Gastroesophageal sphincter (tissue), 4 donors: ENCODE results near the gene CDH13. TPM values are rescaled to one million over a fixed set of nuclear protein-coding genes. Genes with fewer than 3 reads are reported as not detected.

Experiments used
- ATAC-seq: fragments of 150-250 bp; one replicate; pipeline ENCODE4 v1.9.1; 2016; ENCODE audit warnings: mild to moderate bottlenecking, moderate library complexity
- H3K27ac ChIP-seq, 4 donors: fragments of 200-600 bp; sonication (generic) in 3 of 4; 1 replicate in 3 of 4; 2 replicates in 1 of 4; pipeline ENCODE4 v1.5.1; 2016 to 2019
- H3K27me3 ChIP-seq: fragments of 200-600 bp; sonication (generic); one replicate; pipeline ENCODE4 v1.5.1; 2019
- H3K36me3 ChIP-seq, 2 donors: fragments of 200-600 bp; sonication (generic); one replicate each; pipeline ENCODE4 v1.5.1; 2019; ENCODE audit warnings: control low read depth in 1 of 2
- H3K4me1 ChIP-seq, 3 donors: fragments of 200-600 bp; sonication (generic); 1 replicate in 2 of 3; 2 replicates in 1 of 3; pipeline ENCODE4 v1.5.1; 2016 to 2019; ENCODE audit warnings: control low read depth in 2 of 3
- H3K4me3 ChIP-seq, 2 donors: fragments of 200-600 bp; sonication (generic); one replicate each; pipeline ENCODE4 v1.5.1; 2019; ENCODE audit warnings: mild to moderate bottlenecking in 1 of 2, moderate library complexity in 1 of 2
- H3K9me3 ChIP-seq, 3 donors: fragments of 200-600 bp; sonication (generic); one replicate each; pipeline ENCODE4 v1.5.1; 2017 to 2019; ENCODE audit warnings: control low read depth in 2 of 3
- EP300 ChIP-seq: sonication (generic); formaldehyde crosslinking; IDR thresholded peaks from one replicate; pipeline ENCODE4 v1.6.1; 2017; ENCODE audit warnings: antibody characterized with exemption, mild to moderate bottlenecking
- POLR2A ChIP-seq, 2 donors: fragments of 450-650 bp; IDR thresholded peaks; one replicate each; pipeline ENCODE4 v1.6.1; 2017; ENCODE audit warnings: antibody characterized with exemption in 2 of 2, mild to moderate bottlenecking in 2 of 2, moderate library complexity in 1 of 2
- POLR2AphosphoS5 ChIP-seq: sonication (generic); formaldehyde crosslinking; IDR thresholded peaks from one replicate; pipeline ENCODE4 v1.6.1; 2017; ENCODE audit warnings: antibody characterized with exemption
- WGBS, 2 donors: methylation state at CpG; one replicate each; pipeline ENCODE4 v1.1.5; 2018; ENCODE audit warnings: low coverage in 1 of 2; 5-methylcytosine and 5-hydroxymethylcytosine counted together
- total RNA-seq, 4 donors: library from RNA; depleted of rRNA; stranded (reverse); fragments of >200 nt; gene quantifications; one replicate each; pipeline ENCODE4 v1.1.0, GENCODE V29; 2016
- TF ChIP-seq, protein P1 (sequence below), 4 experiments: fragments of 200-600 bp in 2 of 4; fragments of 450-650 bp in 2 of 4; sonication (generic) in 1 of 4; IDR thresholded peaks; one replicate each; pipeline ENCODE4 v1.5.1; 2017 to 2019; ENCODE audit warnings: antibody characterized with exemption in 4 of 4, mild to moderate bottlenecking in 2 of 4, moderate library complexity in 2 of 4

CDH13 gene
- total RNA-seq, 4 donors from 2014 or later, result 4.2 to 22.3 (median 11.4) TPM

DNA sequence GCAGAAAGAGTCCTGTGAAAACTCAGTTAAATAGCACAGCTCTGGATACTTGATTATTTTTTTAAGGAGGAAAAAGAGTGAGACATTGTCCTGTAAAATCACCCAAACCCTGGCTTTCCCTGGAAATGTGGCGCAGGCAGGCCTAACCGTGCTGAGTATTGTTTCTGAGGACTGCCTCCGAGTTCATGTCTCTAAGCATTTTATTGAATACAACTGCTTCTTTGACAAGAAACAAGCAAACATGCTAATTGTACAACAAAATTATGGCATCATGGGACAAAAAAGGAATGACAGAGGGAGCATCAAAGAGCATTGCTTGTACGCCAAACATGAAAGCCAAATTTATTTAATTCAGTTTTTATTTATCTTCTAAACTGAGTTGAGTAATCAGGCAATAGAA, 1116.5 kb downstream of the CDH13 start:
- H3K36me3 ChIP-seq, result no peaks in the 10 kb centered on the region
- H3K27ac ChIP-seq, result no peak overlapping the region
- ATAC-seq, result no peak
- no peaks in the 10 kb centered on the region for H3K4me1 ChIP-seq
- H3K27me3 ChIP-seq, result peaks cover 1% of the 10 kb centered on the region
- H3K9me3 ChIP-seq, result no peaks in the 10 kb centered on the region
- 85 to 89% methylated on average over 3 to 4 of the region's 4 CpGs for WGBS, 2 donors
- no peak for TF ChIP-seq EP300
- TF ChIP-seq POLR2AphosphoS5, result no peak
- TF ChIP-seq, protein P1, sequence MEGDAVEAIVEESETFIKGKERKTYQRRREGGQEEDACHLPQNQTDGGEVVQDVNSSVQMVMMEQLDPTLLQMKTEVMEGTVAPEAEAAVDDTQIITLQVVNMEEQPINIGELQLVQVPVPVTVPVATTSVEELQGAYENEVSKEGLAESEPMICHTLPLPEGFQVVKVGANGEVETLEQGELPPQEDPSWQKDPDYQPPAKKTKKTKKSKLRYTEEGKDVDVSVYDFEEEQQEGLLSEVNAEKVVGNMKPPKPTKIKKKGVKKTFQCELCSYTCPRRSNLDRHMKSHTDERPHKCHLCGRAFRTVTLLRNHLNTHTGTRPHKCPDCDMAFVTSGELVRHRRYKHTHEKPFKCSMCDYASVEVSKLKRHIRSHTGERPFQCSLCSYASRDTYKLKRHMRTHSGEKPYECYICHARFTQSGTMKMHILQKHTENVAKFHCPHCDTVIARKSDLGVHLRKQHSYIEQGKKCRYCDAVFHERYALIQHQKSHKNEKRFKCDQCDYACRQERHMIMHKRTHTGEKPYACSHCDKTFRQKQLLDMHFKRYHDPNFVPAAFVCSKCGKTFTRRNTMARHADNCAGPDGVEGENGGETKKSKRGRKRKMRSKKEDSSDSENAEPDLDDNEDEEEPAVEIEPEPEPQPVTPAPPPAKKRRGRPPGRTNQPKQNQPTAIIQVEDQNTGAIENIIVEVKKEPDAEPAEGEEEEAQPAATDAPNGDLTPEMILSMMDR (IDR thresholded peaks at IDR 0.05), result no peak
- TF ChIP-seq POLR2A (IDR thresholded peaks at IDR 0.05), result no peak
- H3K4me3 ChIP-seq, result no peak overlapping the region

DNA sequence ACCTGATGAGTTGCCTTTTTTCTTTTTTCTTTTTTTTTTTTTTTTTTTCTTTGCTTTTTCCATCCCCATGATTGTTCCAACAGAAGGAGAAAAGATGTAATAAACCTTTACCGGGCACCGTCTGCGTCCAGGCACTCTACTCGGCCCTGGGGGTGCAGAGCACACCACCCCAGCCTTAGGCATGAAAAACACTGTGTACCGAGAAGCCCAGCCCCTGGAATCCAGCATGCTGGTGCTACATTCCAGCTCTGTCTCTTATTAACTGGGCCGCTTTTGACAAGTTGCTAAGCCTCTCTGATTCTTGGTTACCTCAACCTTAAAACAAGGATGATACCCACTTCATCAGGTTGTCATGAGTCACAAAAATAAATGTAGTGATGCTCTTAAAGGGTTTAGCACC, 1117.0 kb downstream of the CDH13 start:
- Histone ChIP-seq H3K4me3 (no peak overlapping the region), H3K27me3 (peaks cover 6% of the 10 kb centered on the region), H3K4me1 (no peaks in the 10 kb centered on the region), H3K27ac (peak overlapping the region in 2 of 4 donors; percentile 22 to 43), H3K9me3 (no peaks in the 10 kb centered on the region), H3K36me3 (no peaks in the 10 kb centered on the region)
- no peak for TF ChIP-seq EP300
- no peak for TF ChIP-seq POLR2AphosphoS5
- no peak for TF ChIP-seq POLR2A (IDR thresholded peaks at IDR 0.05)
- TF ChIP-seq, protein P1 (IDR thresholded peaks at IDR 0.05), result no peak
- no peak for ATAC-seq
- 86 to 100% methylated on average over 1 to 6 of the region's 6 CpGs for WGBS, 2 donors

DNA sequence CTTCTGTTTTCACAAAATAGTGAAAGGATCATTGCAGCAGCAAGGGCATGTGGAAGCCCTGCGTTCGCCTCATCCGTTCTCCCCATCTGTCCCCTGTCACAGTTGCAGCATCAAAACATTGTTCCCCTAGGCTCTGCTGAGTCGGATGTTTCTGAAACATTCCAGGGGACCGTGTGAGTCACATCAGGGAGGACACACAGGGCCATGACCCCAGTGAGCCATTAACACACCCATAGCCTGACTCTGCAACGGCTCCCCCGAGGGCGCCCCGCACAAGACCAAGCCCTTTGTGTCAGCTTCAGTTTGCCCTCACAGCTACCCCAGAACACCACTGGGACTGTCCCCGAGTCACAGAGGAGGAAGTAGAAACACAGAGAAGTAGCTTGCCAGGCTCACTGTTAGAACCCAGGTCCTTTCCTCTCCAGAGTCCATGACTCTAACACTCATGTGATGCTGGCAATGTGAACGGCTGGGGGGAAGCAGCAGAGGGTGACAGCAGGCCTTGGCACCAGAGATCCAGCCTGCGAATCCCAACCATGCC, 1117.7 kb downstream of the CDH13 start:
- no peaks in the 10 kb centered on the region for H3K36me3 ChIP-seq
- H3K27me3 ChIP-seq, result peaks cover 7% of the 10 kb centered on the region
- 40 to 74% methylated on average over 4 to 8 of the region's 12 CpGs for WGBS, 2 donors
- no peak overlapping the region for H3K4me3 ChIP-seq
- peak overlapping the region in 3 of 4 donors; percentile 4 to 43 (median 22) for H3K27ac ChIP-seq
- TF ChIP-seq POLR2AphosphoS5 (peak; percentile 41), POLR2A (IDR thresholded peaks at IDR 0.05) (no peak)
- TF ChIP-seq, protein P1 (IDR thresholded peaks at IDR 0.05), result no peak
- peak; percentile 81 for ATAC-seq
- H3K9me3 ChIP-seq, result no peaks in the 10 kb centered on the region
- H3K4me1 ChIP-seq, result no peaks in the 10 kb centered on the region

DNA sequence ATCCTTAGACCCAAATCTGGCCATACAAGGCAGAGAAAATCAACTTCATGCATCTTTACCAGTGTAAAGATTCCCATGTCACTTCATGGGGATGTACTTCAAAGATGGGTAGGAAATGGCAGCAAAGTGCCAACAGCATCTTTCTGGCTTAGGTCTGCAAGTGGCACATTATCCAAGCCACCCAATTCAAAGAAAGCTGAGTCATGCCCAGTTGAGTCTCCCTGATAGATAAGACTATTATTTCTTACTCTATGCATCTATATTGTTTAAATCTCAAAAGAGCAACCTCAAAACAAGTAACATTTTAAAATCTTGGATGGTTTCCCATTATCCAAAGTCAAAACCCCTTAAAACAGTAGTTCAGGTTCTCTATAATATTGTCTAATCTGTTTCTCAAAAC, 1119.8 kb downstream of the CDH13 start:
- Histone ChIP-seq H3K9me3 (no peaks in the 10 kb centered on the region), H3K36me3 (no peaks in the 10 kb centered on the region), H3K27me3 (peaks cover 7% of the 10 kb centered on the region), H3K4me1 (no peaks in the 10 kb centered on the region), H3K27ac (no peak overlapping the region), H3K4me3 (no peak overlapping the region)
- no peak for ATAC-seq
- TF ChIP-seq, protein P1 (IDR thresholded peaks at IDR 0.05), result no peak
- TF ChIP-seq POLR2A (IDR thresholded peaks at IDR 0.05) (no peak), POLR2AphosphoS5 (no peak), EP300 (no peak)

DNA sequence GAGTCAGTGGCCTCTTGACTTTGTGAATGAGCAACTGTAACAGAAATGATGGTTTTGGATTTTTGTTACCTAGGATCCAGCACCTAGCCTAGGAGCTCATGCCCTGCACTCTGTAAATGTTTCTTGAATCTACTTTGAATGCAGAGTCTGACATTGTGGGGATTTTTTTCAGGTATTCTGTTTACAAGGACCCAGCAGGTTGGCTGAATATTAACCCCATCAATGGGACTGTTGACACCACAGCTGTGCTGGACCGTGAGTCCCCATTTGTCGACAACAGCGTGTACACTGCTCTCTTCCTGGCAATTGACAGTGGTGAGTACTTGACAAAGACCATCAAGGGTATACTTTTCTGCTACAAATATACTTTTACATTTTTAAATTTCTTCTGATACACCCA, 1121.2 kb downstream of the CDH13 start:
- H3K27me3 ChIP-seq, result peaks cover 7% of the 10 kb centered on the region

More for the DNA sequence above, 1121.2 kb downstream of the CDH13 start:
- Histone ChIP-seq H3K27ac (no peak overlapping the region), H3K36me3 (no peaks in the 10 kb centered on the region), H3K4me1 (no peaks in the 10 kb centered on the region), H3K9me3 (no peaks in the 10 kb centered on the region), H3K4me3 (no peak overlapping the region)
- TF ChIP-seq POLR2AphosphoS5 (no peak), EP300 (no peak), POLR2A (IDR thresholded peaks at IDR 0.05) (no peak)
- TF ChIP-seq, protein P1 (IDR thresholded peaks at IDR 0.05), result no peak
- no peak for ATAC-seq
- 52 to 60% methylated on average over 3 of the region's 3 CpGs for WGBS, 2 donors
